Measurements from ENCODE around the gene PAIP1. TPM values are rescaled to one million over a fixed set of nuclear protein-coding genes. Genes with fewer than 3 reads are reported as not detected.
A peak's percentile ranks its signal among the peaks of the same experiment; 100 is the strongest.

The PAIP1 gene, protein sequence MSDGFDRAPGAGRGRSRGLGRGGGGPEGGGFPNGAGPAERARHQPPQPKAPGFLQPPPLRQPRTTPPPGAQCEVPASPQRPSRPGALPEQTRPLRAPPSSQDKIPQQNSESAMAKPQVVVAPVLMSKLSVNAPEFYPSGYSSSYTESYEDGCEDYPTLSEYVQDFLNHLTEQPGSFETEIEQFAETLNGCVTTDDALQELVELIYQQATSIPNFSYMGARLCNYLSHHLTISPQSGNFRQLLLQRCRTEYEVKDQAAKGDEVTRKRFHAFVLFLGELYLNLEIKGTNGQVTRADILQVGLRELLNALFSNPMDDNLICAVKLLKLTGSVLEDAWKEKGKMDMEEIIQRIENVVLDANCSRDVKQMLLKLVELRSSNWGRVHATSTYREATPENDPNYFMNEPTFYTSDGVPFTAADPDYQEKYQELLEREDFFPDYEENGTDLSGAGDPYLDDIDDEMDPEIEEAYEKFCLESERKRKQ
- 52.8 and 69.2 TPM in 2 replicates for total RNA-seq (2014; rRNA removed; shearing (Covaris generic))
- total RNA-seq (2022) = 44.2 and 48.0 TPM in 2 replicates
- Bru-seq, nascent RNA = percentile 90 among the genes with signal in this experiment
- percentile 71 among the genes with signal in this experiment for BruChase-seq, experiment 1, labeled RNA remaining after a 6-hour chase
- percentile 84 among the genes with signal in this experiment for BruChase-seq, experiment 2, labeled RNA remaining after a 2-hour chase
- long read RNA-seq, transcript PAIP1-203 (11 exons, 1,734 nt) = minor isoform, 43 of 184 reads
- long read RNA-seq, transcript PAIP1-201 (11 exons, 2,782 nt) = major isoform, 119 of 184 reads
- long read RNA-seq, partial matches to known transcripts = 3 of 184 reads
- long read RNA-seq, other reads (novel, unspliced or antisense) = 15 of 184 reads

GRCh38 chr5:43556857-43557542 is at the start of gene PAIP1:
Gene PAIP1, minus strand, starts transcription at chr5:43557077. Its CDS starts 231 bp downstream, at chr5:43556846.
- Histone ChIP-seq H3K4me3 (ENCODE audit: low read depth, low read length, poor library complexity, severe bottlenecking) (peak within 1 kb of the TSS; percentile 75), H4K20me1 (ENCODE audit: insufficient read depth, low read length) (peaks cover 18% of the 10 kb centered on the region; the same call in 1 of the 2 replicates), H3K9me2 (ENCODE audit: insufficient read depth, low read length) (no peaks in the 10 kb centered on the region), H3K4me1 (ENCODE audit: insufficient read depth, low read length, poor library complexity, severe bottlenecking) (peaks cover 35% of the 10 kb centered on the region), H3K36me3 (ENCODE audit: insufficient read depth, low read length) (peaks cover 35% of the 10 kb centered on the region), H3K27ac (ENCODE audit: low read depth, low read length, poor library complexity, severe bottlenecking) (peak within 1 kb of the TSS; percentile 77), H2AFZ (ENCODE audit: low read length) (peak within 1 kb of the TSS; percentile 100), H3K4me2 (ENCODE audit: low read length) (peak within 1 kb of the TSS; percentile 99), H3K79me2 (ENCODE audit: insufficient read depth, low read depth, low read length) (peaks cover 42% of the 10 kb centered on the region), H3K9me3 (ENCODE audit: low read length) (no peaks in the 10 kb centered on the region)
- peak; percentile 89 for DNase-seq (ENCODE audit: low spot score)
- ChIA-PET CTCF (ENCODE audit: unreplicated experiment) (no interaction called here), POLR2A (interaction anchor here (0.9 to 4.8 kb wide), 3 partner anchors 14 to 72 kb away, joined by 3 to 57 read pairs (median 3); no protein-coding TSS in a partner anchor)
- intact Hi-C loops (cut with micrococcal nuclease; ENCODE audit: unreplicated experiment) = loop anchor here (1.0 to 5.0 kb wide), 5 partner anchors 42 to 436 kb away; partner anchors contain the start of genes C5orf34, HMGCS1, NNT and TMEM267
- BruUV-seq (replicated peaks) = no TSS peak
- TF ChIP-seq EZH2phosphoT487 (IDR thresholded peaks at IDR 0.05; ENCODE audit: borderline replicate concordance, low read depth, low read length) = no peak
- TF ChIP-seq, protein P1, sequence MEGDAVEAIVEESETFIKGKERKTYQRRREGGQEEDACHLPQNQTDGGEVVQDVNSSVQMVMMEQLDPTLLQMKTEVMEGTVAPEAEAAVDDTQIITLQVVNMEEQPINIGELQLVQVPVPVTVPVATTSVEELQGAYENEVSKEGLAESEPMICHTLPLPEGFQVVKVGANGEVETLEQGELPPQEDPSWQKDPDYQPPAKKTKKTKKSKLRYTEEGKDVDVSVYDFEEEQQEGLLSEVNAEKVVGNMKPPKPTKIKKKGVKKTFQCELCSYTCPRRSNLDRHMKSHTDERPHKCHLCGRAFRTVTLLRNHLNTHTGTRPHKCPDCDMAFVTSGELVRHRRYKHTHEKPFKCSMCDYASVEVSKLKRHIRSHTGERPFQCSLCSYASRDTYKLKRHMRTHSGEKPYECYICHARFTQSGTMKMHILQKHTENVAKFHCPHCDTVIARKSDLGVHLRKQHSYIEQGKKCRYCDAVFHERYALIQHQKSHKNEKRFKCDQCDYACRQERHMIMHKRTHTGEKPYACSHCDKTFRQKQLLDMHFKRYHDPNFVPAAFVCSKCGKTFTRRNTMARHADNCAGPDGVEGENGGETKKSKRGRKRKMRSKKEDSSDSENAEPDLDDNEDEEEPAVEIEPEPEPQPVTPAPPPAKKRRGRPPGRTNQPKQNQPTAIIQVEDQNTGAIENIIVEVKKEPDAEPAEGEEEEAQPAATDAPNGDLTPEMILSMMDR (conservative IDR thresholded peaks at IDR 0.05; ENCODE audit: low read length) = peak; percentile 80

GRCh38 chr5:43606351-43606750 is 49.5 kb upstream of the PAIP1 start:
- Histone ChIP-seq H3K4me2 (ENCODE audit: low read length) (no peak overlapping the region), H3K27ac (ENCODE audit: low read depth, low read length, poor library complexity, severe bottlenecking) (no peak overlapping the region), H3K79me2 (ENCODE audit: insufficient read depth, low read depth, low read length) (peaks cover 26% of the 10 kb centered on the region; the same call in 1 of the 2 replicates), H3K9me3 (ENCODE audit: low read length) (no peaks in the 10 kb centered on the region), H3K9me2 (ENCODE audit: insufficient read depth, low read length) (no peaks in the 10 kb centered on the region), H4K20me1 (ENCODE audit: insufficient read depth, low read length) (no peaks in the 10 kb centered on the region), H3K4me1 (ENCODE audit: insufficient read depth, low read length, poor library complexity, severe bottlenecking) (peaks cover 12% of the 10 kb centered on the region), H3K36me3 (ENCODE audit: insufficient read depth, low read length) (peaks cover 41% of the 10 kb centered on the region), H2AFZ (ENCODE audit: low read length) (no peak overlapping the region), H3K4me3 (ENCODE audit: low read depth, low read length, poor library complexity, severe bottlenecking) (no peak overlapping the region)
- ChIA-PET POLR2A (interaction anchor here (0.6 to 1.1 kb wide), 2 partner anchors 10 to 428 kb away, joined by 3 read pairs; no protein-coding TSS in a partner anchor), CTCF (ENCODE audit: unreplicated experiment) (interaction anchor here (0.5 kb wide), 1 partner anchor 114 kb away, joined by 3 read pairs; no protein-coding TSS in a partner anchor)
- DNase-seq (ENCODE audit: low spot score) = no peak
- intact Hi-C loops (cut with micrococcal nuclease; ENCODE audit: unreplicated experiment) = no loop called here
- TF ChIP-seq, protein P1 (conservative IDR thresholded peaks at IDR 0.05; ENCODE audit: low read length) = no peak
- TF ChIP-seq EZH2phosphoT487 (IDR thresholded peaks at IDR 0.05; ENCODE audit: borderline replicate concordance, low read depth, low read length) = no peak
- BruUV-seq (replicated peaks) = TSS peak; percentile 20

Data from OCI-LY7 (cell line).